Left kidney (tissue), 2 donors: ENCODE data around the gene TOP1. TPM values are rescaled to one million over a fixed set of nuclear protein-coding genes. Genes with fewer than 3 reads are reported as not detected.

ENCODE experiments used
- DNase-seq: peaks from one replicate; pipeline ENCODE4 v3.0.0-alpha.2; 2013
- polyA plus RNA-seq: library from polyadenylated mRNA; unstranded; fragments of 120-200 nt; gene quantifications from one replicate; pipeline ENCODE4 v1.2.1, GENCODE V29; 2013; ENCODE audit not compliant: insufficient read length

The TOP1 gene
- polyA plus RNA-seq, 1 donor: 123 TPM

GRCh38 chr20:41034239-41034638 lies 5.6 kb downstream of the TOP1 start:
- DNase-seq: no peak

- no peak for DNase-seq
These were observed 6.6 kb downstream of the TOP1 start for GRCh38 chr20:41035207-41035606.

- DNase-seq: no peak
These were observed 8.6 kb downstream of the TOP1 start for GRCh38 chr20:41037179-41037578.

GRCh38 chr20:41038149-41038877 lies 9.7 kb downstream of the TOP1 start:
- no peak for DNase-seq

- no peak for DNase-seq
These were observed 10.3 kb downstream of the TOP1 start for GRCh38 chr20:41038878-41039404.

- no peak for DNase-seq
These were observed 12.2 kb downstream of the TOP1 start for GRCh38 chr20:41040855-41041254.

- no peak for DNase-seq
These were observed 13.1 kb downstream of the TOP1 start for GRCh38 chr20:41041693-41042092.

GRCh38 chr20:41044409-41045062 lies 15.9 kb downstream of the TOP1 start:
- no peak for DNase-seq

- no peak for DNase-seq
These were observed 17.0 kb downstream of the TOP1 start for GRCh38 chr20:41045671-41046070.

GRCh38 chr20:41046716-41047115 lies 18.1 kb downstream of the TOP1 start:
- DNase-seq: no peak

- no peak for DNase-seq
These were observed 18.8 kb downstream of the TOP1 start for GRCh38 chr20:41047279-41047974.

- DNase-seq: no peak
These were observed 19.3 kb downstream of the TOP1 start for GRCh38 chr20:41047975-41048305.

- no peak for DNase-seq
These were observed 20.1 kb downstream of the TOP1 start for GRCh38 chr20:41048461-41049301.

- DNase-seq: no peak
These were observed 20.8 kb downstream of the TOP1 start for GRCh38 chr20:41049451-41049850.

- no peak for DNase-seq
These were observed 21.9 kb downstream of the TOP1 start for GRCh38 chr20:41050361-41051008.

- DNase-seq: no peak
These were observed 22.6 kb downstream of the TOP1 start for GRCh38 chr20:41051009-41051825.

GRCh38 chr20:41052742-41053419 lies 24.3 kb downstream of the TOP1 start:
- DNase-seq: no peak

- no peak for DNase-seq
These were observed 25.6 kb downstream of the TOP1 start for GRCh38 chr20:41054070-41054846.

GRCh38 chr20:41054847-41055230 lies 26.2 kb downstream of the TOP1 start:
- no peak for DNase-seq
